GM21381 (cell line): ENCODE measurements around the gene TRIM9.
"Not testable (repeated sequence)": the region's sequence is repeated elsewhere in the genome, so short reads cannot be mapped to it uniquely, and the experiment has no call there.

ENCODE experiments used
- ATAC-seq: cut with Tn5 transposase; IDR thresholded peaks from one replicate; pipeline ENCODE4 v1.9.1; 2021; ENCODE audit warnings: mild to moderate bottlenecking, moderate library complexity; ENCODE audit not compliant: unreplicated experiment

The TRIM9 gene

DNA sequence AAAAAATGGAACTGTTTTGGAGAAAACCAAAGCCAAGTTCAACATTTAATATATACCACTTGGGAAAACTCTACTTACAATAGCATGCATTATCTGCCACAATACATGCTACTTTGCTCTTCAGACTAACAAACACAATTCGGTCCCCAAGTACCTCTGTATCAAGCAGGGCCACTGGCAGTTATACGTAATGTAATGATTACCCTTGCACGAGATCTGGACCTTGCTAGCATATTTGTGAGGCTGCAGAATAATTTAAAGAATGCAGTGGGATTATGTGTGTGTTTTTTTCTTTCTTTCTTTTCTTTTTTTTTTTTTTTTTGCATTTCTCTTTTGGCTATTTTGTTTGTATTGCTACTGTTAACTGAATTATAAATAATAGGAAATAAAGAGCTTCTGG is 127.8 kb downstream of the TRIM9 start:
- ATAC-seq: no peak

DNA sequence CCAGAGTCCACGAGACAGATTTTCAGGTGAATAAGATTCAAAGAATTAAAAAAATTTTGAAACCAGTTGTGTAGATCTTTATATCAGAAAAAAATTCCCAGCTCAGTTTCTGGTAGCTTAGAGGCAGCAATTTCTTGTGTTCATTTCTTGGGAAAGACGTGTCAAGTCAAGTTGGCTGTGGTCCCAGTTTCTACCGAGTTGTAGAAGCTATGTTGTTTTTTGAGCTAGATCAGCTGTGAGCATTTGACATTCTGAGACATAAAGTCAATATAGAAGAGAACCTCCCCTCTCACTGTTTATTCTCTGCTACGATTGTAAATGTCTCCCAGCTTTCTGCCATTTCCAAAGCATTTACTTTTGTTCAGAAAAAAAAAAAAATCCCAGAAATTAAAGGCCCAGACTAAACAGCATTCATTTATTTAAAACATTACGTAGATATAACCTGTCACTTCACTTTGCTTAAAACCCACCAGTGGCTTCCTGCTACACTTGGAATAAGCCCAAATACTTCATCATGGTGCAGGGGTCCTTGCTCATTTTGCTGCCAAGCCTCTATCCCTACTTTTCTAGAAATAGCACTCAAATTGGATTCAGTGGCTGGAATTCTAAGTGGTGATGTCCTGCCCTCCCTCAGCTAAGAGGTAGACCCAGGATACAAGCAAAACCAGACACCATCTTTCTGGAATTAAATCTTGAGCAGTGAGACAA is 130.1 kb downstream of the TRIM9 start:
- ATAC-seq: no peak

DNA sequence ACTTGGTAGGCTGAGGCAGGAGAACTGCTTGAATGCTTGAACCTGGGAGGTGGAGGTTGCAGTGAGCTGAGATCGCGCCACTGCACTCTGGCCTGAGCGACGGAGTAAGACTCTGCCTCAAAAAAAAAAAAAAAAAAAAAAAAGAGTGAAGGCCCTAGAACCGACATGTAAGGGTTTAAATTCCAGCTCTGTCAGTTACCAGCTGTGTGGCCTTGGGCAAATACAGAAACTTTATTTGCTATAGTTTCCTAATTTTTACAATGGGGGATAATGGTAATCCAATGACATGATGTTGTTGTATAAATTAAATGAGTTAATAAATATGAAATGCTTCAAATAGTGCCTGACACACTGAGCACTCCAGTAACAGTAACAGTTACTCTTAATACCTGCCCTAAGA is 131.0 kb downstream of the TRIM9 start:
- ATAC-seq: no peak

DNA sequence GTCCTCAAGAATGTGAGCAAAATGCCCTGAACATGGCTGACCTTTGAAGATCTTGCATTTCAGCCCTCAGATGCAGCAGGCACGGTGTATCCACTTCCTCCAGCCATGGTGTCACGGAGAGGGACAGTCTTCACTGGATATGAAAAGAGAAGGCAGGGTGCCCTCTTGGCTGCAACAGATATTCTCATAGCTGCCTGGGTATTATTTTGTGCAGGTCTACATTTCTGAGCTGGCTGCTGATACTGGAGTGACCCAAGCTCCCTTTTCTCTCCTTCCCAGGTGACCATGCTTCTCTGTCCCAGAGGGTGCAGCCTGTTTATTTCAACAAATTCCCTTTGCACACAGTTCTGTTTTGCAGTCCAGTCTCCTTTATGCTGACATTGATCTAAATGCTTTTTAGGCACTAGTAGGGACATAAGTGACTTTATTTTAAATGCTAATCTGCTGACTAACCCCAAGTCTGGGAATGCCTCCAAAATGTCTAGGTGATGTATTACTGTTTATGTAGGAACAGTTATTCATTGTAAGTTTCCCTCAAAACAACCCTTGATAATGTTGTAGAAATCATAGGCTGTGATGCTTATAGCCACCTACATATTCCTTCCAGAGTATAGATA is 133.2 kb downstream of the TRIM9 start:
- no peak for ATAC-seq

DNA sequence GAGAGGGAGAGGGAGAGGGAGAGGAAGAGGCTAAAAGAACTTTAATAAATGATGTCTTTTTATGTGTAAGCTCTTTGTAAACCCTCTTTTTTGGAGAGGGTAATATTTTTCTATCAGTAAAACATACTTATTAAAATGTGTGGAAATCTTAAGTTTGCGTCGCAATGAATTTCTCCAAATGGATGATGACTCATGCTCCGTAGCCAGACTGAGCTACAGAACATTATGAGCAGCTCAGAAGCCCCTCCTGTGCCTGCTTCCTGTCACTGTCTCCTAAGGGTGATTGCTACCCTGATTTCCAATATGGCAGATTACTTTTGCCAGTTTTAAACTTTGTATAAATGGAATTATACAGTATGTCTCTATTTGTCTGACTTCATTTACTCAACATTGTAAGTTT is 137.6 kb downstream of the TRIM9 start:
- no peak for ATAC-seq

DNA sequence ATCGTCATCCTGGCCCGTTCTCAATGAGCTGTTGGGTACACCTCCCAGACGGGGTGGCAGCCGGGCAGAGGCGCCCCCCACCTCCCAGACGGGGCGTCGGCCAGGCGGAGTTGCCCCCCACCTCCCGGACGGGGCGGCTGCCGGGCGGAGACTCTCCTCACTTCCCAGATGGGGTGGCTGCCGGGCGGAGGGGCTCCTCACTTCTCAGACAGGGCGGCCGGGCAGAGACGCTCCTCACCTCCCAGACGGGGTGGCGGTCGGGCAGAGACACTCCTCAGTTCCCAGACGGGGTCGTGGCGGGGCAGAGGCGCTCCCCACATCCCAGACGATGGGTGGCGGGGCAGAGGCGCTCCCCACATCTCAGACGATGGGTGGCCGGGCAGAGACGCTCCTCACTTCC is 138.5 kb downstream of the TRIM9 start:
- ATAC-seq: not testable (repeated sequence)

DNA sequence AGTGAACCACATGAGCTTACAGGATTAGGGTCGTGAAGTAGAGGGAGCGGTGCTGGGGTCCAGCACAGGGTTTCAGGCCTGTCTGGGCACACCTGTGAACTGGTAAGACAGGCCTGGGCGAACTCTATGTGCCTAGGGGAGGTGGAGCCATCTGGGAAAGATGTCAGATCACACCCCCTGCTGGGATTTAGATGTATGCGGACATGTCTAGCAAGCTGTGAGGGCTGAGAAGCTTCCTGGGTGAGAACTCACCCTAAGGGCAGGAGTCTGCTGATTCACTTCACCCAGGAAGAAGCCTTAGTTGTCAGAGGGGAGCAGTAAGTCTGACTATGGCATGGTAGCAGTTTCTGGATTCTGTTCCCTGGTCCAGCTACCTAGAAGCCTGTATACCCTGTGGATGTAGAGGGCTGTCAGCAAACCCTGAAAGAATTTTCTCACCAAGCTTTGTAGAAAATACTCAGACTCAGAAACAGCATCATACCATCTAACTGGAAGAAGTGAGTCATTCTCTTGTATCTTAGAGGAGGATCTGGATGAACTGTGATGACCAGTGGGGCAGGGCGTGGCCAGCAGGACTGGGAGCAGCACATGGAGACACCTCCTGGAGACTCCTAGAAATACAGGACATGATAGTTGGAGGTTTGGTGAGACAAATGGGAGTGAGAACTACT is 139.4 kb downstream of the TRIM9 start:
- ATAC-seq: no peak

DNA sequence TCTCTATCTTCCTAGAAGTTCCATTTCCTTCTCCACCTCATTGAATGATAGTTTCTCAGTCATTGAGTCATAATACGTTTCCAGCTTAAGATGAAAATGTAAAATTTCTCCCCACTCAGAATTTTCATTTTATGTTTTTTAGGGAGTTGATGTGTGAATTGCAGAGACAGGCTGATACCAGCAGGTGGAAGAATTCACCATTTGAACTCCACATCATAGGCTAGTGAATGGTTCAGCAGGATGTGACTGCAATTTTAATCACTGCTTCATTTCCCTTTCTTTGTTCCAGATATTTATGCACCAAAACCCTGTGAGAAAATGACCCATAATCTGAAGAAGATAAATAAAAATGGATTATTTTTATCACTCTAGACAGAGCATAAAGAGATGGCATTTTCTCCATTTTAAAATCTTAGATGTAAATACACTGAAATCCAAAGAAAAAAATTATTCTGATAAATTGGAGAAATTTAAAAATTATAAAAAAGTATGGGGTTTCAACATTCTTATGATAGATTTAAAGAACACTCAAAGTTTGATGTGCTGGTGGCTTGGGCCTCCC is 140.0 kb downstream of the TRIM9 start:
- no peak for ATAC-seq

DNA sequence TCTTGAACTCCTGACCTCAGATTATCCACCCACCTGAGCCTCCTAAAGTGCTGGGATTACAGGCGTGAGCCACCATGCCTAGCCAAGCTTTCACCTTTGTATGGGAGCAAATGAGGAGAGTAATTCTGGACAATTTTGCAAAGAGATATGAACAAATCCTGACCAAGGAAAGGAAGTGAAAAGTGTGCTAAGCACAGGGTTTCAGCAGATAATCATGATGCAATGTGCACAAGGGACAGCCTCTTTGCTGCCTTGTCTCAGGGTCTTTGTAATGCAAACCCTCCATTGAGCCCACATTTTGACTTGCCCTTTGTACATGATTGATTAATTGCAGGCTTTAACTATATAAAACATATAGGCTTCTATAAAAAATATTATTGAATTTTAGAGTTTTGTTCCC is 141.4 kb downstream of the TRIM9 start:
- ATAC-seq: no peak

DNA sequence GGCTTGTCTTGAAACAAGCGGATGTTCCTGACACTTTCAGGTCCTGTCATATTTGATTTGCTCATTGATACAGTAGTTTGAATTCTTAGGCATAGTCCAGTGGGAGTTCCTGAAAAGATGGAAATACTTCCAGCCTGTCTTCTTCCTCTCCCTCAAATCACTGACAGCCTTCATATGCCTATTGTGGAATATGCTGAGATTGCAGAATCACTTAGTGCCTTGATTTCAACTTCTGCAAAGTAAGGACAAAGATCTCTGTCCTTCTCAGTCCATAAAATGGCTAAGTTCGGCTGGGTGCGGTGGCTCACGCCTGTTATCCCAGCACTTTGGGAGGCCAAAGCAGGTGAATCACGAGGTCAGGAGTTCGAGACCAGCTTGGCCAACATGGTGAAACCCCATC is 143.9 kb downstream of the TRIM9 start:
- no peak for ATAC-seq

DNA sequence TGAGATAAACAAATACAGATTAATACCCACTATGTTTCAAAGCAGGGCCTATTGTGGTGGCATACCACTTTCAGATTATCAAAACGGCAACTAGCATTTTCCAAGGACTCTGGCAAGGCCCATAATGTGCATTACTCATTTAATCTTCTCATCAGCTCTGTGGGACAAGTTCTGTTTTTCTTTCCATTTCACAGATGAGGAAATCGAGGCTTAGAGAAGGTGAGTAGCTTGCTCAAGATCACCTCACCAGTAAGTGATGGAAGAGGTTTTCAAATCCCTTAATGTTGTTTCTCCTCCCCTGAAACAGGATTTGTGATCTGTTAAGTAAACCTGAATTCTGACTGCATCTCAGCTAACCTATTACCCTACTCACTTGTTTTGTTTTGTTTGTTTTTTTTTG is 146.7 kb downstream of the TRIM9 start:
- no peak for ATAC-seq

DNA sequence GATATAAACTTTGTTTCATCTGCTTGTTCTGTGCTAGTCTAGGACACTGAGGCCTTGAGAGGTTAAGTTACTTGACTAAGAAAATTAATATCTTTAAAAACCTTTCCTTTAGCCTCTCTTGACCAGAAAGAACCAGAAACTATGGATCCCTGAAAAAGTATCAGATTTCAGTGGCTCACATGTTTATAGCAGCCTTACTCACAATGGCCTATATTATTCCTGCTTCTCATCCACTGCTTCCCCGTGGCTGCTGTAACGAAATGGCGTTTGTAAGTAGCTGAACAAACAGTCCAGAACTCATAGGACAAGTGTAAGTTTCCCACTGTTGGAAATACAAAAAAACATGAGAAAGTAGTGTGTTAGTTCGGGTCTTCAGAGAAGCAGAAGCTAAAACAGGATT is 147.5 kb downstream of the TRIM9 start:
- ATAC-seq: no peak

DNA sequence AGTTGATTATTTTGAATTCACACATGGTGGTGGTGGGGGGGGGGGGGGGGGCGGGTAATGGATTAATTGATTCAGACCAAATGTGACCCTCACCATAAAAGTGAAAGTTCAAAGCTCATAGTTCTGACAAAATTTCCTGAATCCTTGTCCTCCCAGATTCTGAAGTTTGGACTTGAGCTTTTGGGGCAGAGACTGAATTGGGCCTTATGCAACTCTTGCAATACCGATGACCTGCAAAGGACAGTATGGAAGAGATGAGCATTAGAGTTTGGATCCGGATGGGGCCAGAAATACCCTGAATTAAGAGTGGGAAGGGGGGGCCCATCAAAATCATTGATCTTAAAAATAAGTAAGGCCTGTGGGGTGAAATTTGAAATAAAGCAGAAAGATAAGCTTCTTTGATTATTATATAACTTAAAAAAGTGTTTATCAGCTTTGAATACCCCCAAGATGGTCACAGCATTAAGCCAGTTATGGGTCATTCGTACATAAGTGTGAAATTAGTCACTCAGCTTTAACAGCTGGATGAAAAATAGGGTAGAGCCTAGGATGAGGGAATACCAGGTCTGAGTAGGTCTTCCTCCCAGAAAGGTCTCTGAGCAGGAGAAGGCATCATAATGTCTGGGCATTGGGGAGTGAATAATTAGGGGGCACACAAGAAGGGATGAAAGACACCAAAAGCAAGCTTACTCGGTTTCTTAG is 148.5 kb downstream of the TRIM9 start:
- no peak for ATAC-seq

DNA sequence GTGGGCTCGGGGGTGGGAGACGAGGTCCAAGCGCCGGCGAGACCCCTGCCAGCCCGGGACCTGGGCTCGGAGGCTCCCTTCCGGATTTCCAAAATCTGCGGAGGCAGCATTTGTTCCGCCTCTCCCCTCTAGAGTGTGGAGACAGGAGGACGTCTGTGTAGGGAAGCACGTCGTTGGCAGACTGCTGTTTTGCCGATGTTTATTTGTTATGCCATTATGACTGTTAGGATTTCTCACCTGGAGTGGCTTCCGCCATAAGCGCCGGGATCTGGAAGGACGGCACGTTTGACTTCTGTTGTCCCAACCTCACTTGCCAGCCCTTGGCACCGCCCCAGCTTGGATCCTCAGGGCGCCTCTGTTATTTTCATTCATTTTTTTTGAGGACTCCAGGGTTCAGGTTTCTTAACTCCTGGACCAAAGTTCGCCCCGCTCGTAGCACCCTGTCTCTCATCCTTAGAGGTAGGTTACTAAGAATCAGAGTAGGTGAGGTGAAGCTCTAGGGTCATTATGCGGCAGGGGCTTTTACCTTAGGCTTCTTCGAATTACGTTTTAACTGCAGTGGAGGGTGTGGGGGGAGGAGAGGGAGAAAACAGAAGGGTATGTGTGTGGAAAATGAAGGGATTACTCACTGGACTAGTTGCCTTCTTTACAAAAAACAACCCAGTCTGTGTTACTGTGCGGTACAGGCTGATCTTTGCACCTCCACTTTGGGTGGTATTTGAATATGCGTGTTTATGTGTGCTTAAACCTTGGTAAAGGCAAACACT is 150.1 kb downstream of the TRIM9 start:
- peak; percentile 12 for ATAC-seq

DNA sequence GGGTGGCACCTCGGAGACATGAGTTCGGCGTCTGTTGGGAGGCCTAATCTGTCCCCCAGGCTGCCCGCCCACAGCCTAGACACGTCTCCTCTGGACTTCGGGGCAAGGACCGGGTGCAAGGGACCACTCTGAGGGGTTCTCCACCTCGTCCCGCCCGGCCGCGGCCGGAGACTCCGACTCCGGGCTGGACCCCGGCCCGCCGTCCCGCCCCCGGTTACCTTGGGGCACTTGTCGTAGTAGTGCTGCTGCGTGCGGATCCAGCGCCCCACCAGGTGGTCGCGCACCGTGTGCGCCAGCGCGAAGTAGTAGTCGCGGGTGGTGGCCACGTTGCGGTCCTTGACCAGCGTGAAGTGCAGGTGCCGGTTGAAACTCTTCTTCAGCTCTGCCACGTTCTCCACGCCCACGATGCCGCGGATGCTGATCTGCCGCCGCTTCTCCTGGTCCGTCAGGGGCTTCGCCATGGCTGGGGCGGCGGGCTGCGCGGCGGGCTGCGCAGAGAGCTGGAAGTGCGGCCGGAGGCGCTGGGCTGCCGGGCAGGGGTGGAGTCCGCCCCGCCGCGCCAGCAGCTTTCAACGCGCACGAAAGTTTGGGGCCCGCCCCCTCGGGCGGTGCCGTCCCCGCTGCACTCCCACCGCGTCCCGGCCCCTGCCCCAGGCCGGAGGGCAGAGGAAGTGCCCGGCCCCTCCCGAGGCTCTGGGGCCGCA is 150.8 kb downstream of the TRIM9 start, which contains the start of gene PYGL:
Gene PYGL (minus strand): TSS at position 541 of the 704 bp plus-strand sequence. CDS start 80 bp downstream, at position 461.
- ATAC-seq: peak; percentile 73

DNA sequence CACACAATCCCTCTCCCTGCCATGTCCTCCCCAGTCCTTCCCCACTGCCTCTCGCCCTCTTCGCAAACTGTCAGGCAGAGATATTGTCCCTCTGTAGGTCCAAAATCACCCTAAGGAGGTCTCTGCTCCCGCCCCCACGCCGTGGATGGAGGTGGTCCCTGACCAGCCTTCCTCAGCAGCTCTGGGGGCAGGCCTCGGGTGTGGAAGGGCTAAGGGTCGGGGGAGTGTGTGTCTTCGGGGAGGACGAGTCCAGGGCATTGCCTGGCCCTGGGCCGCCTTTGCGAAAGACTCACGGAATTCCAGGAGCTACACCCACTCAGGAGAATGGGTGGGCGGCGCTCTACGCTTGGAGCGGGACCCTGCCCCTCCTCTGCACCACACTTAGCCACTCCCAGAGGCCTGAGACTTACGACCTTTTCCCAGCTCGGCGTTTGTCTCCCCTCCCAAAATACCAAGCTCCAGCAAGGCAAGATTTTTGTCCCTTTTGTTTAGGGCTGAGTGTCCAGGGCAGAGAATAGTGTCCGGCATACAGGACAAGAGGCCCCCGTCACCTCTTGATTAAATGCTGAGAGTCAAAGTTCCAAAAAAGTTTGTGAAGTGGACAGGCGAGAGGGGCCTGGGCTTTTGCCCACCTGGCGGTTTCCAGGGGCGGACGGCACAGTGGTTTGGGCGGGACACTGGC is 151.5 kb downstream of the TRIM9 start:
- no peak for ATAC-seq

DNA sequence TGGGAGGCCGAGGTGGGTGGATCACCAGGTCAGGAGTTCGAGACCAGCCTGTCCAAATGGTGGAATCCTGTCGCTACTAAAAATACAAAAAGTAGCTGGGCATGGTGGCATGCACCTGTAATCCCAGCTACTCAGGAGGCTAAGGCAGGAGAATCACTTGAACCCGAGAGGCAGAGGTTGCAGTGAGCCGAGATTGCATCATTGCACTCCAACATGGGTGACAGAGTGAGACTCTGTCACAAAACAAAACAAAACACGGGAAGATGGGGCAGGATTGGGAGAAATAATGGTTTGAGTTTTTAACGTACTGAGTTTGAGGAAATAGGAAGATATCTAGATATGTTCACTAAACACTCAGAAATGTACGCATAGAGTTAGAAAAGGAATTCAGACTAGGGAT is 153.3 kb downstream of the TRIM9 start:
- ATAC-seq: not testable (repeated sequence)

DNA sequence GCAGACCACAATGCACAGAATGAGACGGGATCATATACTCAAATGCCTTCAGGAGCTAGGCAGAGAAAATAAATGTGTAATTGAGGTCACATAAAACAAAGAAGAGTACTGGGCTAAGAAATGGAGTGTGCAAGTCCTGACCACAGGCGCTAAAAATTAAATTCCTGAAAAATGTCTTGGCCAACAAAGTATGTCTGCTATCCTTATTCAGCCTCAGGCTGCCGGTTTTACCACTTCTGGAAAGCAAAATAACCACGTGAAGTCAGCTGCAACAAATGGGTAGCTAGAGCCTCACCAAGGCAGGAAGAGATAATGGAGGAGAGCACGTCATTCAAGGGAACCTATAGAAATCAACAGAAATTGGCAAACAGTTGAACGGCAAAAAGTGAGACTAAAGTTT is 153.8 kb downstream of the TRIM9 start:
- ATAC-seq: no peak

DNA sequence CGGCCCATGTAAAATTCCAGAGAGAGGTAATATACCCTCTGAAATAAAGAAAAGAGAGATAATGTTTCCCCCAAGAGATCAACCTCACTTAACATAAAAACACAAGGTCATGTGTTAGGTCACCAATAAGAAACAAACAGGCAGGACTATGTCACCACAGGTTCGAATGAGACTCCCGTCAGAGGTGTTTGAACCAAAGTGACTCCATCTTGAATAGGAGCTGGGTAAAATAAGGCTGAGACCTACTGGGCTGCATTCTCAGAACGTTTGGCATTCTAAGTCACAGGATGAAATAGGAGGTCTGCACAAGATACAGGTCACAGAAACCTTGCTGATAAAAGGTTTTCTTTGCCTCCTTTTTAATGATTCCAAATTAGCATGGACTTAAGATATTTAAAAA is 157.1 kb downstream of the TRIM9 start:
- no peak for ATAC-seq
